IMR-90 (cell line): ENCODE data around the gene ST14.

Experiments used
- CTCF ChIP-seq: conservative IDR thresholded peaks from 2 replicates; pipeline ENCODE4 v1.5.1; 2012; ENCODE audit warnings: mild to moderate bottlenecking, low read depth, low read length, improper control_type of control experiment
- MXI1 ChIP-seq: IDR thresholded peaks from 2 replicates; pipeline ENCODE4 v1.6.1; 2012; ENCODE audit warnings: low read depth, mild to moderate bottlenecking, low read length, moderate library complexity, borderline replicate concordance
- POLR2A ChIP-seq: IDR thresholded peaks from 2 replicates; pipeline ENCODE4 v1.6.1; 2012; ENCODE audit warnings: mild to moderate bottlenecking, low read depth, low read length

- TF ChIP-seq CTCF: no peak
- TF ChIP-seq MXI1: no peak
- no peak for TF ChIP-seq POLR2A
Observed at GRCh38 chr11:130203766-130204702, 44.5 kb downstream of the ST14 start.
